C1 segment of cervical spinal cord (tissue), 14 donors: ENCODE results near the gene CDKL2.
"Not testable (repeated sequence)": the region's sequence is repeated elsewhere in the genome, so short reads cannot be mapped to it uniquely, and the experiment has no call there.

Experiments
- DNase-seq, 14 donors: peaks; one replicate each; lab custom pipeline; 2025; lab: John Stamatoyannopoulos, UW

Gene CDKL2

GRCh38 chr4:75630174-75630936, at the start of gene CDKL2:
Gene CDKL2, minus strand, starts transcription at chr4:75630528. Its CDS starts 4,540 bp downstream, at chr4:75625988.
- peak; percentile 32 to 92 (median 70) for DNase-seq

- DNase-seq: no peak
Measured at GRCh38 chr4:75678965-75679364, 48.6 kb upstream of the CDKL2 start.

GRCh38 chr4:75678473-75678872, 48.1 kb upstream of the CDKL2 start:
- no peak for DNase-seq

- DNase-seq: no peak
Measured at GRCh38 chr4:75675004-75675531, 44.7 kb upstream of the CDKL2 start.

GRCh38 chr4:75673959-75674328, 43.6 kb upstream of the CDKL2 start:
- DNase-seq: peak in 3 of 14 donors; percentile 5 to 55 (median 17)

- DNase-seq: peak; percentile 84 to 99 (median 97)
Measured at GRCh38 chr4:75673027-75673958, 43.0 kb upstream of the CDKL2 start, which contains the start of gene G3BP2. Gene G3BP2, minus strand, starts transcription at chr4:75673411. Its CDS starts 11,386 bp downstream, at chr4:75662025.

GRCh38 chr4:75672461-75673026, 42.2 kb upstream of the CDKL2 start:
- DNase-seq: peak; percentile 2 to 76 (median 59)

GRCh38 chr4:75671802-75672421, 41.6 kb upstream of the CDKL2 start:
- DNase-seq: no peak

GRCh38 chr4:75668596-75668995, 38.3 kb upstream of the CDKL2 start:
- DNase-seq: no peak

GRCh38 chr4:75667636-75668035, 37.3 kb upstream of the CDKL2 start:
- not testable (repeated sequence) for DNase-seq

- no peak for DNase-seq
Measured at GRCh38 chr4:75666299-75666698, 36.0 kb upstream of the CDKL2 start.

- DNase-seq: not testable (repeated sequence)
Measured at GRCh38 chr4:75664604-75665003, 34.3 kb upstream of the CDKL2 start.

- no peak for DNase-seq
Measured at GRCh38 chr4:75662626-75663025, 32.3 kb upstream of the CDKL2 start.

GRCh38 chr4:75660491-75660890, 30.2 kb upstream of the CDKL2 start:
- no peak for DNase-seq

- DNase-seq: no peak
Measured at GRCh38 chr4:75659512-75660031, 29.2 kb upstream of the CDKL2 start.

- DNase-seq: no peak
Measured at GRCh38 chr4:75658876-75659275, 28.5 kb upstream of the CDKL2 start.

- no peak for DNase-seq
Measured at GRCh38 chr4:75655562-75655961, 25.2 kb upstream of the CDKL2 start.

- no peak for DNase-seq
Measured at GRCh38 chr4:75654905-75655304, 24.6 kb upstream of the CDKL2 start.

GRCh38 chr4:75653845-75654503, 23.6 kb upstream of the CDKL2 start:
- DNase-seq: no peak

- no peak for DNase-seq
Measured at GRCh38 chr4:75644095-75644494, 13.8 kb upstream of the CDKL2 start.

GRCh38 chr4:75643651-75644050, 13.3 kb upstream of the CDKL2 start:
- DNase-seq: no peak
